GM19043 (cell line): ENCODE measurements around the gene CXCL8.
"Not testable (repeated sequence)": the region's sequence is repeated elsewhere in the genome, so short reads cannot be mapped to it uniquely, and the experiment has no call there.

Source experiments
- ATAC-seq: cut with Tn5 transposase; IDR thresholded peaks from one replicate; pipeline ENCODE4 v1.9.1; 2021; ENCODE audit warnings: low read depth; ENCODE audit not compliant: unreplicated experiment

The CXCL8 gene

GRCh38 chr4:73742490-73743160, 2.3 kb downstream of the CXCL8 start:
- no peak for ATAC-seq

- no peak for ATAC-seq
Measured at GRCh38 chr4:73743281-73743680, 2.9 kb downstream of the CXCL8 start.

- no peak for ATAC-seq
Measured at GRCh38 chr4:73743795-73744194, 3.4 kb downstream of the CXCL8 start.

- ATAC-seq = no peak
Measured at GRCh38 chr4:73744203-73744602, 3.8 kb downstream of the CXCL8 start.

GRCh38 chr4:73750730-73751129, 10.4 kb downstream of the CXCL8 start:
- no peak for ATAC-seq

- ATAC-seq = peak; percentile 75
Measured at GRCh38 chr4:73751166-73751565, 10.8 kb downstream of the CXCL8 start.

- no peak for ATAC-seq
Measured at GRCh38 chr4:73751830-73752229, 11.5 kb downstream of the CXCL8 start.

- ATAC-seq = no peak
Measured at GRCh38 chr4:73752424-73752823, 12.1 kb downstream of the CXCL8 start.

- no peak for ATAC-seq
Measured at GRCh38 chr4:73753215-73753614, 12.8 kb downstream of the CXCL8 start.

GRCh38 chr4:73754934-73755333, 14.6 kb downstream of the CXCL8 start:
- ATAC-seq = no peak

- no peak for ATAC-seq
Measured at GRCh38 chr4:73759357-73759756, 19.0 kb downstream of the CXCL8 start.

GRCh38 chr4:73761856-73762255, 21.5 kb downstream of the CXCL8 start:
- no peak for ATAC-seq

GRCh38 chr4:73762409-73762808, 22.0 kb downstream of the CXCL8 start:
- ATAC-seq = peak; percentile 49

- ATAC-seq = no peak
Measured at GRCh38 chr4:73763877-73764276, 23.5 kb downstream of the CXCL8 start.

GRCh38 chr4:73764513-73764912, 24.1 kb downstream of the CXCL8 start:
- no peak for ATAC-seq

GRCh38 chr4:73765296-73765695, 24.9 kb downstream of the CXCL8 start:
- ATAC-seq = no peak

- no peak for ATAC-seq
Measured at GRCh38 chr4:73770917-73771316, 30.5 kb downstream of the CXCL8 start.

GRCh38 chr4:73772363-73772762, 32.0 kb downstream of the CXCL8 start:
- ATAC-seq = no peak

GRCh38 chr4:73774406-73774805, 34.0 kb downstream of the CXCL8 start:
- not testable (repeated sequence) for ATAC-seq

- no peak for ATAC-seq
Measured at GRCh38 chr4:73776321-73776729, 36.0 kb downstream of the CXCL8 start.

- ATAC-seq = no peak
Measured at GRCh38 chr4:73777612-73778011, 37.2 kb downstream of the CXCL8 start.

- ATAC-seq = no peak
Measured at GRCh38 chr4:73780243-73780642, 39.9 kb downstream of the CXCL8 start.

GRCh38 chr4:73780834-73781233, 40.5 kb downstream of the CXCL8 start:
- no peak for ATAC-seq
